GM12874 (cell line): ENCODE measurements around the gene CNST.

Experiments used
- TF ChIP-seq, protein P1 (sequence below): IDR thresholded peaks from 2 replicates; pipeline ENCODE4 v1.5.1; 2011; ENCODE audit warnings: low read depth, mild to moderate bottlenecking, control low read depth, low read length, moderate library complexity; ENCODE audit not compliant: insufficient read depth

The CNST gene

DNA sequence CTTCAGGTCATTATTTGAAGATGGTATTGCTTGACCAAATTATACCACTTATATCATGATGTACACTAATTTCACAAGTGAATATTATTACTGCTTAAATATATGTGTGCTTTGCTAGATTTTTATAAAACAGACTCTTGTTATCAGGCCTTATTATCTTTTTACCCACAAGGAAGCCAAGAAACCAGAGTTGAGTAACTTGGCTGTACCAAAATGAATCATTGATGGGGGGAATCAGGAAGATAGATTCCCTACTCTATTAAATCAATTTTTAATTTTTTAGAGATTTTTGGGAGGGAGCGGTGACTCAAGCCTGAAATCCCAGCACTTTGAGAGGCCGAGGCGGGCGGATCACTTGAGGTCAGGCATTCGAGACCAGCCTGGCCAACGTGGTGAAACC, 141.9 kb downstream of the CNST start:
- TF ChIP-seq, protein P1, sequence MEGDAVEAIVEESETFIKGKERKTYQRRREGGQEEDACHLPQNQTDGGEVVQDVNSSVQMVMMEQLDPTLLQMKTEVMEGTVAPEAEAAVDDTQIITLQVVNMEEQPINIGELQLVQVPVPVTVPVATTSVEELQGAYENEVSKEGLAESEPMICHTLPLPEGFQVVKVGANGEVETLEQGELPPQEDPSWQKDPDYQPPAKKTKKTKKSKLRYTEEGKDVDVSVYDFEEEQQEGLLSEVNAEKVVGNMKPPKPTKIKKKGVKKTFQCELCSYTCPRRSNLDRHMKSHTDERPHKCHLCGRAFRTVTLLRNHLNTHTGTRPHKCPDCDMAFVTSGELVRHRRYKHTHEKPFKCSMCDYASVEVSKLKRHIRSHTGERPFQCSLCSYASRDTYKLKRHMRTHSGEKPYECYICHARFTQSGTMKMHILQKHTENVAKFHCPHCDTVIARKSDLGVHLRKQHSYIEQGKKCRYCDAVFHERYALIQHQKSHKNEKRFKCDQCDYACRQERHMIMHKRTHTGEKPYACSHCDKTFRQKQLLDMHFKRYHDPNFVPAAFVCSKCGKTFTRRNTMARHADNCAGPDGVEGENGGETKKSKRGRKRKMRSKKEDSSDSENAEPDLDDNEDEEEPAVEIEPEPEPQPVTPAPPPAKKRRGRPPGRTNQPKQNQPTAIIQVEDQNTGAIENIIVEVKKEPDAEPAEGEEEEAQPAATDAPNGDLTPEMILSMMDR: no peak

DNA sequence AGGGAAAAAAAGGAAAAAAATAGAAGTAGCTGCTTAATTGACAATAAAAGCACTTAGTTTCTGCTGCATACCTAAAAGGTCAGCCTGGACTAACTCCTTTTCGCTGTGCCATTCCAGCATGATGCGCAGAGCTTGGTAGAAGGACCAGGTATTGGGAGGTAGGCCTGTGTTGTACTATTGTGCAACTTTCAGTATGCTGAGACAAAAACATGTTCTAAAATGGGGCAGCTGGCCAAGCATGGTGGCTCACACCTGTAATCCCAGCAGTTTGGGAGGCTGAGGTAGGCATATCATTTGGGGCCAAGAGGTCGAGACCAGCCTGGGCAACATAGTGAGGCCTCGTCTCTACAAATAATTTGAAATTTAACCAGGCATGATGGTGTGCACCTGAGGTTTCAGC, 142.9 kb downstream of the CNST start:
- TF ChIP-seq, protein P1: no peak

DNA sequence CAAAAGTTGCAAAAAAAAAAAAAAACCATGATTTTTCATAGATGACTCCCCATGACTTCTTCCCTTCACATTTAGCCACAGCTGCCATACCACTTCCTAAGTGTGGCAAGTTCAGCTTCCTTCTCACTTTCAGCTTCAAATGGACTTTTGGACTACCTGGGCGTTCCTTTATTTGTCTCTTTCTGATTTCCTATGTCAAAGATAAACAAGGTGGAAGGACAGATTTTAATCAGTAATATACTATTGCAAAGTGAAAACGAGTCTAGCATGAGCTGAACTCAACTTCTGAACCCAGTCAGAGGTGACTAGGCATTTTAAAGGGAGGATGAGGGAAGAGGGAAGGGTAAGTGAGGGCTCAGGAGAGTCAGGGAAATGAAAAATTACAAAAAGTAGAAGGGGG, 143.6 kb downstream of the CNST start:
- TF ChIP-seq, protein P1: no peak

DNA sequence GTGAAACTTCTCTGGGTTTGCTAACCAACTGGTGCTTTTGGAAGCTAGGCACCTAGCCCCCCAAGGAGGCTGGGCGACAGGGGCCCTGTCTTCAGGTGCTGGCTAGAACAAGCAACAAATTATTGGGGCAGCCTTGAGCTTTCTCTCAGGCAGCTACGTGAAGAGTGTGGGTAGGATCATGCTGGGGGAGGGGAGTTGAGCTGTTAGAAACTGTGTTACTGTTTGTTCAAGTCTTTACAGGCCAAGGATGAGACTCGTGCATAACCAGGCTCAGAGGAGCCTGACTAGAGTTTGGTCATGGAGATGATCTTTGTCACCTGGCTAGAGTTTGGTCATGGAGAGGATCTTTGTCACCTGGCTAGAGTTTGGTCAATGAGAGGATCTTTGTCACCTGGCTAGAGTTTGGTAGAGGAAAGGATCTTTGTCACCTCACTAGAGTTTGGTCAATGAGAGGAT, 145.3 kb downstream of the CNST start:
- TF ChIP-seq, protein P1: no peak
